Chondrocyte (in vitro differentiated cells): Measurements from ENCODE around the gene CEP72. TPM values are rescaled to one million over a fixed set of nuclear protein-coding genes. Genes with fewer than 3 reads are reported as not detected.

Experiments used
- DNase-seq: peaks from one replicate; pipeline ENCODE4 v3.0.0; 2021; ENCODE audit warnings: mixed read lengths, low spot score
- H3K27ac Mint-ChIP-seq: one replicate; pipeline ENCODE4 v1.8.0; 2021; ENCODE audit warnings: mild to moderate bottlenecking, moderate library complexity, mixed read lengths; ENCODE audit not compliant: unreplicated experiment
- H3K27me3 Mint-ChIP-seq: 2 replicates; pipeline ENCODE4 v1.8.0; 2021; ENCODE audit warnings: low read depth, mixed read lengths
- H3K36me3 Mint-ChIP-seq: 2 replicates; pipeline ENCODE4 v1.8.0; 2021; ENCODE audit warnings: low read depth, mixed read lengths
- H3K4me1 Mint-ChIP-seq: 2 replicates; pipeline ENCODE4 v1.8.0; 2021; ENCODE audit warnings: low read depth, mild to moderate bottlenecking, mixed read lengths
- H3K4me3 Mint-ChIP-seq: one replicate; pipeline ENCODE4 v1.8.0; 2021; ENCODE audit warnings: mild to moderate bottlenecking, moderate library complexity, mixed read lengths; ENCODE audit not compliant: unreplicated experiment
- H3K9me3 Mint-ChIP-seq: 2 replicates; pipeline ENCODE4 v1.8.0; 2021; ENCODE audit warnings: low read depth, mixed read lengths
- total RNA-seq: library from RNA; stranded (reverse); gene quantifications from 3 replicates; pipeline ENCODE4 v1.2.1, GENCODE V29; 2021
- TF ChIP-seq, protein P1 (sequence below): fragments of 200-600 bp; sonication (generic); IDR thresholded peaks from 2 replicates; pipeline ENCODE4 v1.5.0; 2021; ENCODE audit warnings: antibody characterized with exemption, mild to moderate bottlenecking, moderate library complexity

CEP72 gene
- total RNA-seq, 1 donor from 2014 or later: 3.3 TPM

DNA sequence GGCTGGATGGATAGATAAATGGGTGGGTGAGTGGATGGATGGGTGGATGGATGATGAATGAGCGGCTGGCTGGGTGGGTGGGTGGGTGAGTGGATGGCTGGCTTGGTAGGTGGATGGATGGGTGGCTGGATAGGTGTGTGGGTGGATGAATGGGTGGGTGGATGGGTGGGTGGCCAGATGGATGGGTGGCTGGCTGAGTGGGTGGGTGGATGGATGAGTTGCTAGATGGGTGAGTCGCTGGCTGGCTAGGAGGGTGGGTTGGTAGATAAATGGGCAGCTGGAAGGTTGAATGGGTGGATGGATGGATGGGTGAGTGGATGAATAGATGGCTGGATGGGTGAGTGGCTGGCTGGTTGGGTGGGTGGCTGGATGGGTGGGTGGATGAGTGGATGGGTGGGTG lies 27.9 kb upstream of the CEP72 start:
- Mint-ChIP-seq H3K4me1 (no peaks in the 10 kb centered on the region), H3K27me3 (peaks cover 43% of the 10 kb centered on the region), H3K9me3 (no peaks in the 10 kb centered on the region), H3K36me3 (no peaks in the 10 kb centered on the region), H3K4me3 (no peak overlapping the region), H3K27ac (no peak overlapping the region)
- DNase-seq: peak; percentile 38
- TF ChIP-seq, protein P1, sequence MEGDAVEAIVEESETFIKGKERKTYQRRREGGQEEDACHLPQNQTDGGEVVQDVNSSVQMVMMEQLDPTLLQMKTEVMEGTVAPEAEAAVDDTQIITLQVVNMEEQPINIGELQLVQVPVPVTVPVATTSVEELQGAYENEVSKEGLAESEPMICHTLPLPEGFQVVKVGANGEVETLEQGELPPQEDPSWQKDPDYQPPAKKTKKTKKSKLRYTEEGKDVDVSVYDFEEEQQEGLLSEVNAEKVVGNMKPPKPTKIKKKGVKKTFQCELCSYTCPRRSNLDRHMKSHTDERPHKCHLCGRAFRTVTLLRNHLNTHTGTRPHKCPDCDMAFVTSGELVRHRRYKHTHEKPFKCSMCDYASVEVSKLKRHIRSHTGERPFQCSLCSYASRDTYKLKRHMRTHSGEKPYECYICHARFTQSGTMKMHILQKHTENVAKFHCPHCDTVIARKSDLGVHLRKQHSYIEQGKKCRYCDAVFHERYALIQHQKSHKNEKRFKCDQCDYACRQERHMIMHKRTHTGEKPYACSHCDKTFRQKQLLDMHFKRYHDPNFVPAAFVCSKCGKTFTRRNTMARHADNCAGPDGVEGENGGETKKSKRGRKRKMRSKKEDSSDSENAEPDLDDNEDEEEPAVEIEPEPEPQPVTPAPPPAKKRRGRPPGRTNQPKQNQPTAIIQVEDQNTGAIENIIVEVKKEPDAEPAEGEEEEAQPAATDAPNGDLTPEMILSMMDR: no peak

DNA sequence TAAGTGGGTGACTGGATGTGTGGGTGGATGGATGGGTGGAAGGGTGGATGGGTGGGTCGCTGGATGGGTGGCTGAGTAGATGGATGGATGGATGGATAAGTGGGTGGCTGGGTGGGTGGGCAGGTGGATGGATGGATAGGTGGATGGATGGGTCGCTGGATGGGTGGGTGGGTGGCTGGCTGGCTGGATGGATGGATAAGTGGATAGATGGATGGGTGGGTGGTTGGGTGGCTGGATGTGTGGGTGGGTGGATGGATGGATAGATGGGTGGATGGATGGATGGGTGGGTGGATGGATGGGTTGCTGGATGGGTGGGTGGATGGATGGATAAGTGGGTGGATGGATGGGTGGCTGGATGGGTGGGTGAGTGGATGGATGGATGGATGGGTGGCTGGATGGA lies 27.3 kb upstream of the CEP72 start:
- TF ChIP-seq, protein P1: no peak
- peak; percentile 66 for DNase-seq
- Mint-ChIP-seq H3K27ac (no peak overlapping the region), H3K36me3 (no peaks in the 10 kb centered on the region), H3K4me1 (peaks cover 4% of the 10 kb centered on the region), H3K9me3 (no peaks in the 10 kb centered on the region), H3K27me3 (peaks cover 43% of the 10 kb centered on the region), H3K4me3 (no peak overlapping the region)

DNA sequence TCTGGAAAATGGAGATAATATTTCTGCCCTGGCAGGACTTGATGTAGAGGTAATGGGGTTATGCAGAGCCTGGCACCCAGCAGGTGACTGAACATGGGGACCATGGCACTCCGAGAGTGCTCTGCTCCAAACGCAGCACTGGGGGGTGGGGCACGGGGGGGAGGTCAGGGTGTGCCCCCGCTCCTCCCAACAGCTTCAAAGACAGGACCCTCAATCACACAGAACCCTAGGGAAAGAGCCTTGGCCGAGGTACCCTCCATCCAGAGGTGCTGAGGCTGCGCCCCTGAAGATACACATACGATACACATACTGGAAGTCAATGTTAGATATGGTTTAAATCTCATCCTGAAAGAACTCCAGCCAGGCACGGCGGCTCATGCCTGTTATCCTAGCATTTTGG lies 26.6 kb upstream of the CEP72 start:
- DNase-seq: peak; percentile 39
- Mint-ChIP-seq H3K4me1 (peaks cover 12% of the 10 kb centered on the region), H3K36me3 (no peaks in the 10 kb centered on the region), H3K4me3 (no peak overlapping the region), H3K27ac (no peak overlapping the region), H3K9me3 (no peaks in the 10 kb centered on the region), H3K27me3 (peaks cover 38% of the 10 kb centered on the region)
- TF ChIP-seq, protein P1: no peak

DNA sequence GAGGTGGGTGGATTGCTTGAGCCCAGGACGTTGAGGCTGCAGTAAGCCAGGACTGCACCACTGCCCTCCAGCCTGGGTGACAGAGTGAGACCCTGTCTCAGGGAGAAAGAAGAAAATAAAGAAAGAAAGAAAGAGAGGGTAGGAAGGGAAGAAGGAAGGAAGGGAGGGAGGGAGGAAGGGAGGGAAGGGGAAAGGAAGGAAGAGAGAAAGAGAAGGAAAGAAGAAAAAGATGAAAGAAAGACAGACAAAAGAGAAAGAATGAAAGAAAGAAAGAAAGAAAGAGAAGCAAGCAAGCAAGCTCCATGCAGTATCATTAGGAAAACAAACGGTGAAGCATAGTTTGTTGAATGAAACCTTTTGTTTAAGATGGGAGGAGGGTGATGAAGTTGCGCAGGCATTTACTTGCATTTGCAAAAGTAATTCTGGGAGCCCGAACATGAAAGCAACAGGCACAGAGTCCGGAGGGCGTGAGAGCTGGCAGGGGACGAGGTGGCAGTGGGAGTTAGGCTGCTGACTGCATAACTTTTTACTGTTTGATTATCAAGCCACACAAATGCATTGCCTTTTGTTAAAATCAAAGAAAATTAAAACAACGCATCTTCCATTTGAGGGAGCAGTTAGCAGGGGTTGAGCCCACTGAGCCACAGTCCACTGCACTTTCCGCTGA lies 26.0 kb upstream of the CEP72 start:
- no peaks in the 10 kb centered on the region for H3K36me3 Mint-ChIP-seq
- peaks cover 33% of the 10 kb centered on the region for H3K27me3 Mint-ChIP-seq
- H3K4me3 Mint-ChIP-seq: no peak overlapping the region
- no peak overlapping the region for H3K27ac Mint-ChIP-seq
- DNase-seq: peak; percentile 34
- peaks cover 17% of the 10 kb centered on the region for H3K4me1 Mint-ChIP-seq
- TF ChIP-seq, protein P1: no peak
- peaks cover 5% of the 10 kb centered on the region for H3K9me3 Mint-ChIP-seq

DNA sequence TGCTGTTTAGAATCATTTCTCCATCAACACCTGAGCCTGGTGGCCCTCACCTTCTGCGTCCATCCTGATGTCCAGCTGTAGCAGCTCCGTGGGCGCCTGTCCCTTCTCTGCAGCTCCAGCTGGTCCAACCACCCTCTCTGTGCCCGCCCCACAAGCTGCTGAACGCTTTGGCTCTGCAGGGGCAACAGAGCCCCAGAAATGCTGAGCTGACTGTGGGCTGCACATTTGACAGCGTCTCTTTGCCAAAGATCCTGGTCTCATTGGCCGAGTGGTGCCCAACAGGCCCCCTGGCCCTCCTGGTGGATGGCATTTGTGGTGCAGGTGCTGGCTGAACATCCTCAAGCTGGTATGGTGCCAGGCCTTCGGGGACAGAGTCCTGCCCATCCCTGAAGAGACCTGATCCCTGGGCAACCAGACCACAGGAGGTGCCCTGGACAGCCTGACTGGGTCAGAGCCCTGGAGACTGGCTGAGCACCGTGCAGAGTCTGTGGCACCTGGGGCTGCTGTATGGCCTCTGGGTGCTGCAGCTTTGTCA lies 25.3 kb upstream of the CEP72 start:
- TF ChIP-seq, protein P1: peak; percentile 37
- Mint-ChIP-seq H3K36me3 (no peaks in the 10 kb centered on the region), H3K4me1 (peaks cover 23% of the 10 kb centered on the region), H3K27ac (no peak overlapping the region), H3K9me3 (peaks cover 11% of the 10 kb centered on the region), H3K27me3 (peaks cover 27% of the 10 kb centered on the region), H3K4me3 (no peak overlapping the region)
- DNase-seq: peak; percentile 77
